Daoy (cell line): Measurements from ENCODE around the gene THBS2. TPM values are rescaled to one million over a fixed set of nuclear protein-coding genes. Genes with fewer than 3 reads are reported as not detected.
"Not testable (repeated sequence)": the region's sequence is repeated elsewhere in the genome, so short reads cannot be mapped to it uniquely, and the experiment has no call there.

ENCODE experiments used
- DNase-seq: peaks from one replicate; pipeline ENCODE4 v3.0.0-alpha.2; 2015; ENCODE audit warnings: low read depth
- total RNA-seq: library from RNA; depleted of rRNA; stranded (reverse); fragments of >200 nt; shearing (Covaris generic); gene quantifications from 2 replicates; pipeline ENCODE4 v1.2.3, GENCODE V29; 2014; rRNA removed

The THBS2 gene
- 12.5 and 16.1 TPM in 2 replicates for total RNA-seq

GRCh38 chr6:169253337-169254238, at the start of gene THBS2:
TSS of gene THBS2 (minus strand) at chr6:169253846. CDS start at chr6:169250784, 3,062 bp downstream.
- DNase-seq, result peak; percentile 53

- no peak for DNase-seq
Measured at GRCh38 chr6:169302716-169303115, 49.1 kb upstream of the THBS2 start.

GRCh38 chr6:169302255-169302654, 48.6 kb upstream of the THBS2 start:
- no peak for DNase-seq

- DNase-seq, result no peak
Measured at GRCh38 chr6:169300916-169301315, 47.3 kb upstream of the THBS2 start.

- DNase-seq, result not testable (repeated sequence)
Measured at GRCh38 chr6:169298626-169299025, 45.0 kb upstream of the THBS2 start.

GRCh38 chr6:169296622-169297021, 43.0 kb upstream of the THBS2 start:
- DNase-seq, result no peak

- no peak for DNase-seq
Measured at GRCh38 chr6:169296170-169296569, 42.5 kb upstream of the THBS2 start.

- no peak for DNase-seq
Measured at GRCh38 chr6:169293196-169293595, 39.5 kb upstream of the THBS2 start.

- peak; percentile 76 for DNase-seq
Measured at GRCh38 chr6:169292338-169293124, 38.9 kb upstream of the THBS2 start.

GRCh38 chr6:169291646-169292337, 38.1 kb upstream of the THBS2 start:
- DNase-seq, result no peak

- DNase-seq, result no peak
Measured at GRCh38 chr6:169291148-169291547, 37.5 kb upstream of the THBS2 start.

- DNase-seq, result peak; percentile 80
Measured at GRCh38 chr6:169289619-169290339, 36.1 kb upstream of the THBS2 start.

- DNase-seq, result no peak
Measured at GRCh38 chr6:169289257-169289618, 35.6 kb upstream of the THBS2 start.

GRCh38 chr6:169288591-169288990, 34.9 kb upstream of the THBS2 start:
- DNase-seq, result peak; percentile 57

GRCh38 chr6:169287675-169288074, 34.0 kb upstream of the THBS2 start:
- no peak for DNase-seq

- no peak for DNase-seq
Measured at GRCh38 chr6:169286961-169287360, 33.3 kb upstream of the THBS2 start.

GRCh38 chr6:169285165-169285564, 31.5 kb upstream of the THBS2 start:
- DNase-seq, result no peak

GRCh38 chr6:169283924-169284323, 30.3 kb upstream of the THBS2 start:
- no peak for DNase-seq

GRCh38 chr6:169282043-169282442, 28.4 kb upstream of the THBS2 start:
- DNase-seq, result no peak

- no peak for DNase-seq
Measured at GRCh38 chr6:169277619-169278018, 24.0 kb upstream of the THBS2 start.

GRCh38 chr6:169274781-169275180, 21.1 kb upstream of the THBS2 start:
- no peak for DNase-seq
